ENCODE measurements around the gene DNASE1. TPM values are rescaled to one million over a fixed set of nuclear protein-coding genes. Genes with fewer than 3 reads are reported as not detected.

DNASE1 gene
- total and polyA plus RNA-seq, 4 donors = 0.77 to 11.6 (median 6.2) TPM

- TF ChIP-seq HNF4A (conservative IDR thresholded peaks at IDR 0.05) (no peak), MAX (IDR thresholded peaks at IDR 0.05) (no peak), SP1 (IDR thresholded peaks at IDR 0.05) (no peak), JUND (IDR thresholded peaks at IDR 0.05) (no peak)
These were observed 9.9 kb downstream of the DNASE1 start (continued) for GRCh38 chr16:3664187-3664896.

GRCh38 chr16:3665508-3665907, 11.0 kb downstream of the DNASE1 start:
- no peak for DNase-seq (ENCODE audit: low spot score)
- no peak overlapping the region for H3K9ac ChIP-seq (ENCODE audit: low read depth in 1 of 2, low read length in 2 of 2)
- no peak overlapping the region for H3K4me3 ChIP-seq (ENCODE audit: low read depth in 1 of 3, low read length in 3 of 3)
- no peaks in the 10 kb centered on the region for H3K4me1 ChIP-seq (ENCODE audit: control insufficient read depth in 4 of 4, insufficient read depth in 4 of 4, low read length in 3 of 4)
- WGBS = 88% methylated on average over 6 of the region's 6 CpGs
- no peak for TF ChIP-seq RAD21 (IDR thresholded peaks at IDR 0.05)
- no peak for TF ChIP-seq TAF1 (conservative IDR thresholded peaks at IDR 0.05)
- TF ChIP-seq ZBTB33 (IDR thresholded peaks at IDR 0.05) = no peak
- no peak for TF ChIP-seq RXRA (IDR thresholded peaks at IDR 0.05)
- no peak for TF ChIP-seq SP1 (IDR thresholded peaks at IDR 0.05)
- TF ChIP-seq CTCF (IDR thresholded peaks at IDR 0.05; ENCODE audit: low read depth, low read length, missing input control) = no peak
- no peak for TF ChIP-seq MAX (IDR thresholded peaks at IDR 0.05)
- no peak for TF ChIP-seq HNF4G (IDR thresholded peaks at IDR 0.05)
- TF ChIP-seq REST (IDR thresholded peaks at IDR 0.05) = no peak
- TF ChIP-seq FOXA2 (IDR thresholded peaks at IDR 0.05) = no peak
- no peak for TF ChIP-seq NR2F2 (IDR thresholded peaks at IDR 0.05)
- H3K27ac ChIP-seq (ENCODE audit: low read depth in 1 of 2, low read length in 2 of 2) = no peak overlapping the region
- H3K9me3 ChIP-seq (ENCODE audit: control insufficient read depth in 4 of 4, low read length in 3 of 4) = no peaks in the 10 kb centered on the region
- peaks cover 24 to 72% (median 29%) of the 10 kb centered on the region in 4 donors for H3K36me3 ChIP-seq (ENCODE audit: control insufficient read depth in 4 of 4, insufficient read depth in 3 of 4, low read depth in 1 of 4, low read length in 3 of 4)
- H3K27me3 ChIP-seq (ENCODE audit: control insufficient read depth in 4 of 4, insufficient read depth in 4 of 4, low read length in 3 of 4) = no peaks in the 10 kb centered on the region
